Measurements from ENCODE around the gene SPRED2.

SPRED2 gene

DNA sequence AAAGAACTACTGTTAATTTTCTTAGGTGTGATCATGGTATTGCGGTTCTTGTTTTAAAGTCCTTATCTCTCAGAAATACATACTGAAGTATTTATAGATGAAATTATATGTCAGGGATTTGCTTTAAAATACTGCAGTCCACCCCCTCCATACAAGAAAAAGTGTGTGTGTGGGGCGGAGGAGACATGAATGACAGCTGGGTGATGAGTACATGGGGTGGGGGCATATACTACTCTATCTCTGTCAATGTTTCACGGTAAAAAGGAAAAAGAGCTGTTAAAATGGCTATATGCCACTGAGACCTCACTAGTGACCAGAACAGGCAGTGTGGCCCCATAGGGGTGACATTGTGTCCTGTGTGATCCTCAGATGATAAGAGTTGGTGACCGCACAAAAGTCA lies 54.1 kb downstream of the SPRED2 start (continued):
- TF ChIP-seq TSHZ2 (CRISPR knock-in tag; IDR thresholded peaks at IDR 0.05) (no peak), ARNTL (CRISPR knock-in tag; IDR thresholded peaks at IDR 0.05; ENCODE audit: borderline replicate concordance, low read depth) (no peak), ESRRG (CRISPR knock-in tag; IDR thresholded peaks at IDR 0.05) (no peak), RARB (CRISPR knock-in tag; IDR thresholded peaks at IDR 0.05) (no peak), ZC3H10 (CRISPR knock-in tag; IDR thresholded peaks at IDR 0.05) (no peak), ISL1 (CRISPR knock-in tag; IDR thresholded peaks at IDR 0.05) (no peak), ZNF70 (CRISPR knock-in tag; IDR thresholded peaks at IDR 0.05) (no peak), OSR1 (CRISPR knock-in tag; IDR thresholded peaks at IDR 0.05) (no peak), ZFP30 (CRISPR knock-in tag; IDR thresholded peaks at IDR 0.05) (no peak), POU6F1 (CRISPR knock-in tag; IDR thresholded peaks at IDR 0.05; ENCODE audit: borderline replicate concordance, low read depth) (no peak), ZNF8 (CRISPR knock-in tag; IDR thresholded peaks at IDR 0.05) (no peak), TOX (CRISPR knock-in tag; IDR thresholded peaks at IDR 0.05; ENCODE audit: borderline replicate concordance) (no peak)

GRCh38 chr2:65377556-65378192 lies 54.7 kb downstream of the SPRED2 start:
- TF ChIP-seq RARB (CRISPR knock-in tag; IDR thresholded peaks at IDR 0.05), result no peak
- peak; percentile 94 for ATAC-seq

GRCh38 chr2:65375723-65376122 lies 56.7 kb downstream of the SPRED2 start:
- ATAC-seq, result no peak
- TF ChIP-seq TCF4 (CRISPR knock-in tag; IDR thresholded peaks at IDR 0.05; ENCODE audit: borderline replicate concordance) (no peak), BACH2 (CRISPR knock-in tag; IDR thresholded peaks at IDR 0.05; ENCODE audit: borderline replicate concordance) (no peak), ZNF70 (CRISPR knock-in tag; IDR thresholded peaks at IDR 0.05) (no peak), ZC3H10 (CRISPR knock-in tag; IDR thresholded peaks at IDR 0.05) (no peak), ESRRG (CRISPR knock-in tag; IDR thresholded peaks at IDR 0.05) (no peak), ZFP30 (CRISPR knock-in tag; IDR thresholded peaks at IDR 0.05) (no peak), ARNTL (CRISPR knock-in tag; IDR thresholded peaks at IDR 0.05; ENCODE audit: borderline replicate concordance, low read depth) (no peak), GLIS3 (CRISPR knock-in tag; IDR thresholded peaks at IDR 0.05) (no peak), POU6F1 (CRISPR knock-in tag; IDR thresholded peaks at IDR 0.05; ENCODE audit: borderline replicate concordance, low read depth) (no peak), CREB5 (CRISPR knock-in tag; IDR thresholded peaks at IDR 0.05; ENCODE audit: low read depth) (no peak), SNAI2 (CRISPR knock-in tag; IDR thresholded peaks at IDR 0.05) (no peak), ISL1 (CRISPR knock-in tag; IDR thresholded peaks at IDR 0.05) (no peak), ZFP3 (CRISPR knock-in tag; IDR thresholded peaks at IDR 0.05) (no peak), PPARA (CRISPR knock-in tag; IDR thresholded peaks at IDR 0.05; ENCODE audit: borderline replicate concordance) (no peak), PATZ1 (CRISPR knock-in tag; IDR thresholded peaks at IDR 0.05; ENCODE audit: borderline replicate concordance) (no peak)

Measured in SK-N-SH treated with all-trans-retinoic acid at 6 μM for 48 hours (cell line).